Smooth muscle cell (in vitro differentiated cells): Measurements from ENCODE around the gene ACOXL. TPM values are rescaled to one million over a fixed set of nuclear protein-coding genes. Genes with fewer than 3 reads are reported as not detected.

Source experiments
- DNase-seq: peaks from one replicate; lab custom pipeline; 2025; ENCODE audit not compliant: unreplicated experiment; lab: John Stamatoyannopoulos, UW
- H2AFZ ChIP-seq: fragments of 200-600 bp; sonication (generic); 2 replicates; pipeline ENCODE4 v1.6.0; 2016; ENCODE audit warnings: antibody characterized with exemption, low read depth, mild to moderate bottlenecking
- H3F3A ChIP-seq: fragments of 200-600 bp; sonication (generic); 2 replicates; pipeline ENCODE4 v1.6.0; 2017; ENCODE audit warnings: antibody characterized with exemption, low read depth
- H3K27ac ChIP-seq: fragments of 200-600 bp; sonication (generic); 2 replicates; pipeline ENCODE4 v1.5.1; 2016; ENCODE audit warnings: low read depth, mild to moderate bottlenecking
- H3K27me3 ChIP-seq: fragments of 200-600 bp; sonication (generic); 2 replicates; pipeline ENCODE4 v1.6.1; 2016; ENCODE audit warnings: low read depth, mild to moderate bottlenecking
- H3K36me3 ChIP-seq: fragments of 200-600 bp; sonication (generic); 2 replicates; pipeline ENCODE4 v1.5.1; 2016; ENCODE audit warnings: low read depth
- H3K4me1 ChIP-seq: fragments of 200-600 bp; sonication (generic); 2 replicates; pipeline ENCODE4 v1.5.1; 2016; ENCODE audit warnings: low read depth
- H3K4me2 ChIP-seq: fragments of 200-600 bp; sonication (generic); 2 replicates; pipeline ENCODE4 v1.6.0; 2016; ENCODE audit warnings: mild to moderate bottlenecking
- H3K4me3 ChIP-seq: fragments of 200-600 bp; sonication (generic); 2 replicates; pipeline ENCODE4 v1.5.1; 2016; ENCODE audit warnings: mild to moderate bottlenecking
- H3K79me2 ChIP-seq: fragments of 200-600 bp; sonication (generic); 2 replicates; pipeline ENCODE4 v1.6.0; 2016; ENCODE audit warnings: low read depth, mild to moderate bottlenecking
- H3K9ac ChIP-seq: fragments of 200-600 bp; sonication (generic); 2 replicates; pipeline ENCODE4 v1.6.0; 2016; ENCODE audit warnings: low read depth
- H3K9me3 ChIP-seq: fragments of 200-600 bp; sonication (generic); replicated peaks from 2 replicates; pipeline ENCODE4 v1.5.1; 2016; ENCODE audit warnings: low read depth
- H4K20me1 ChIP-seq: fragments of 200-600 bp; sonication (generic); 2 replicates; pipeline ENCODE4 v1.6.0; 2016; ENCODE audit warnings: low read depth
- CTCF ChIP-seq: fragments of 200-600 bp; sonication (generic); IDR thresholded peaks from 2 replicates; pipeline ENCODE4 v1.5.1; 2017; ENCODE audit warnings: borderline replicate concordance, mild to moderate bottlenecking, antibody characterized with exemption; ENCODE audit not compliant: insufficient read depth, poor library complexity, severe bottlenecking
- WGBS: methylation state at CpG from one replicate; pipeline ENCODE4 v1.1.7; 2016; ENCODE audit warnings: low lambda C conversion rate; 5-methylcytosine and 5-hydroxymethylcytosine counted together
- polyA plus RNA-seq: library from polyadenylated mRNA; unstranded; fragments of >200 nt; fragmentation: Nextera tagmentation; extraction: Ambion mirVana; gene quantifications from 2 replicates; pipeline ENCODE4 v1.2.1, GENCODE V29; 2016
- total RNA-seq: library from RNA; depleted of rRNA; stranded (reverse); fragments of >200 nt; gene quantifications from 2 replicates; pipeline ENCODE4 v1.2.3, GENCODE V29; 2014

The ACOXL gene
- total and polyA plus RNA-seq, 2 experiments from 2014 or later, result not detected

- WGBS, result 97% methylated on average over 3 of the region's 3 CpGs
- Histone ChIP-seq H4K20me1 (no peaks in the 10 kb centered on the region), H3K9me3 (no peaks in the 10 kb centered on the region), H2AFZ (no peak overlapping the region), H3K79me2 (no peaks in the 10 kb centered on the region), H3F3A (no peaks in the 10 kb centered on the region), H3K27me3 (peaks cover 40% of the 10 kb centered on the region), H3K9ac (no peak overlapping the region), H3K27ac (no peak overlapping the region), H3K4me3 (no peak overlapping the region), H3K4me1 (no peaks in the 10 kb centered on the region), H3K36me3 (no peaks in the 10 kb centered on the region), H3K4me2 (no peak overlapping the region)
- TF ChIP-seq CTCF, result no peak
- no peak for DNase-seq
These were observed 67.0 kb downstream of the ACOXL start for GRCh38 chr2:110799376-110799775.

- Histone ChIP-seq H2AFZ (no peak overlapping the region), H3K9me3 (no peaks in the 10 kb centered on the region), H3K4me2 (no peak overlapping the region), H3K36me3 (no peaks in the 10 kb centered on the region), H3K79me2 (no peaks in the 10 kb centered on the region), H3K4me3 (no peak overlapping the region), H3F3A (no peaks in the 10 kb centered on the region), H3K27ac (no peak overlapping the region), H3K9ac (no peak overlapping the region), H4K20me1 (no peaks in the 10 kb centered on the region), H3K4me1 (no peaks in the 10 kb centered on the region), H3K27me3 (peaks cover 27% of the 10 kb centered on the region)
- 73% methylated on average over 7 of the region's 7 CpGs for WGBS
- no peak for TF ChIP-seq CTCF
- no peak for DNase-seq
These were observed 68.4 kb downstream of the ACOXL start for GRCh38 chr2:110800611-110801402.

- Histone ChIP-seq H3K9me3 (no peaks in the 10 kb centered on the region), H3K4me2 (no peak overlapping the region), H2AFZ (no peak overlapping the region), H3K4me3 (no peak overlapping the region), H3K27ac (no peak overlapping the region), H3F3A (no peaks in the 10 kb centered on the region), H3K79me2 (no peaks in the 10 kb centered on the region), H3K27me3 (peaks cover 27% of the 10 kb centered on the region), H3K36me3 (no peaks in the 10 kb centered on the region), H3K4me1 (no peaks in the 10 kb centered on the region), H4K20me1 (no peaks in the 10 kb centered on the region), H3K9ac (no peak overlapping the region)
- 53% methylated on average over 3 of the region's 3 CpGs for WGBS
- no peak for TF ChIP-seq CTCF
- no peak for DNase-seq
These were observed 70.0 kb downstream of the ACOXL start for GRCh38 chr2:110802208-110802932.
